Subcutaneous abdominal adipose tissue (tissue), 5 donors: Measurements from ENCODE around the gene ELAPOR2.
"Not testable (repeated sequence)": the region's sequence is repeated elsewhere in the genome, so short reads cannot be mapped to it uniquely, and the experiment has no call there.

Experiments used
- H3K27ac ChIP-seq: one replicate; pipeline ENCODE4 v1.7.0; 2013; ENCODE audit warnings: low read depth, mild to moderate bottlenecking, inconsistent platforms, low read length, moderate library complexity
- H3K27me3 ChIP-seq, 5 donors: one replicate each; pipeline ENCODE4 v1.7.0; 2013; ENCODE audit warnings: low read length in 5 of 5, inconsistent platforms in 1 of 5; ENCODE audit not compliant: control insufficient read depth in 5 of 5, insufficient read depth in 4 of 5
- H3K36me3 ChIP-seq, 5 donors: one replicate each; pipeline ENCODE4 v1.7.0; 2013; ENCODE audit warnings: low read length in 5 of 5; ENCODE audit not compliant: control insufficient read depth in 5 of 5, insufficient read depth in 5 of 5
- H3K4me1 ChIP-seq, 5 donors: one replicate each; pipeline ENCODE4 v1.7.0; 2013; ENCODE audit warnings: low read length in 5 of 5, mild to moderate bottlenecking in 3 of 5, moderate library complexity in 1 of 5; ENCODE audit not compliant: control insufficient read depth in 5 of 5, insufficient read depth in 5 of 5
- H3K4me3 ChIP-seq, 5 donors: one replicate each; pipeline ENCODE4 v1.7.0; 2013; ENCODE audit warnings: low read length in 5 of 5, low read depth in 1 of 5
- H3K9ac ChIP-seq, 5 donors: one replicate each; pipeline ENCODE4 v1.7.0; 2013; ENCODE audit warnings: low read length in 5 of 5, mild to moderate bottlenecking in 4 of 5, moderate library complexity in 3 of 5
- H3K9me3 ChIP-seq, 5 donors: one replicate each; pipeline ENCODE4 v1.7.0; 2013; ENCODE audit warnings: low read length in 5 of 5; ENCODE audit not compliant: control insufficient read depth in 5 of 5
- donor health status: healthy.
- donor health status: healthy.
- donor health status: healthy.
- donor health status: healthy.
- donor health status: healthy.

Gene ELAPOR2, protein sequence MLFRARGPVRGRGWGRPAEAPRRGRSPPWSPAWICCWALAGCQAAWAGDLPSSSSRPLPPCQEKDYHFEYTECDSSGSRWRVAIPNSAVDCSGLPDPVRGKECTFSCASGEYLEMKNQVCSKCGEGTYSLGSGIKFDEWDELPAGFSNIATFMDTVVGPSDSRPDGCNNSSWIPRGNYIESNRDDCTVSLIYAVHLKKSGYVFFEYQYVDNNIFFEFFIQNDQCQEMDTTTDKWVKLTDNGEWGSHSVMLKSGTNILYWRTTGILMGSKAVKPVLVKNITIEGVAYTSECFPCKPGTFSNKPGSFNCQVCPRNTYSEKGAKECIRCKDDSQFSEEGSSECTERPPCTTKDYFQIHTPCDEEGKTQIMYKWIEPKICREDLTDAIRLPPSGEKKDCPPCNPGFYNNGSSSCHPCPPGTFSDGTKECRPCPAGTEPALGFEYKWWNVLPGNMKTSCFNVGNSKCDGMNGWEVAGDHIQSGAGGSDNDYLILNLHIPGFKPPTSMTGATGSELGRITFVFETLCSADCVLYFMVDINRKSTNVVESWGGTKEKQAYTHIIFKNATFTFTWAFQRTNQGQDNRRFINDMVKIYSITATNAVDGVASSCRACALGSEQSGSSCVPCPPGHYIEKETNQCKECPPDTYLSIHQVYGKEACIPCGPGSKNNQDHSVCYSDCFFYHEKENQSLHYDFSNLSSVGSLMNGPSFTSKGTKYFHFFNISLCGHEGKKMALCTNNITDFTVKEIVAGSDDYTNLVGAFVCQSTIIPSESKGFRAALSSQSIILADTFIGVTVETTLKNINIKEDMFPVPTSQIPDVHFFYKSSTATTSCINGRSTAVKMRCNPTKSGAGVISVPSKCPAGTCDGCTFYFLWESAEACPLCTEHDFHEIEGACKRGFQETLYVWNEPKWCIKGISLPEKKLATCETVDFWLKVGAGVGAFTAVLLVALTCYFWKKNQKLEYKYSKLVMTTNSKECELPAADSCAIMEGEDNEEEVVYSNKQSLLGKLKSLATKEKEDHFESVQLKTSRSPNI

DNA sequence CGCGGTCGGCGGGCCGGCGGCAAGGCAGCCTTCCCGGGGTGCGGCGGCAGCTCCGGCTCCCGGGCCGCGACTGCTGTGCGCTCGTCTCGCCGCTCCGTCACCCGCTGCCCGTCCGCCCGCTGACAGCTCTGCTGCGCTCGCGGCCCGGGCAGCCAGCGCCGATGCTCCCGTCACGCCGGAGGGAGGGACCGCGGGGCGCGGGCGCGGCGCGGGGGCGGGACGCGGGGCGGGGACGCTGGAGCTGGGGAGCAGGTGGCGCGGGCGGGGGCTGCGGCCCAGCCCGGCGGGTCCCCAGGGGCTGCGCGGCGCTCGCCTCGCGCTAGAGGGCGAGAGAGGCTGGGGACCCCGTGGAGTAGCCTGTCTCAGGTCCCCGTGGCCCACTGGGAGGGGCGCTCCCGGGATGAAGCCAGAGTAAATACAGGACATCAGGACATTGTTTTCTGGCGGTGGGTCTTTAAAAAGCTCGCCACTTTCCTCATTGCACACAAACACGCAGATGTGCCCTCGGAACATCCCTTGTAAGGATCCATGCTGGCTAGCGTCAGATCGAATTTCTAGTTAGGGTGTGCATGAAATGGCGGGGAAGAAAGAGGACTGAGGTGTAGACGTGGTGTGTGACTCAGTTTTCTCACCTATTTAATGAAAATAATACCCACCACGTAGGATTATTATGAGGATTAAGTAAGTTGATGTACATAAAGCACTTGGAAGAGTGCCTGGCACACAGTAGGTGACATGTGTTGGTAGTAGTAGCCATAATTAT is at the start of gene ELAPOR2:
Gene ELAPOR2, minus strand, starts transcription at position 130 of the 763 bp plus-strand sequence. CDS start 141 bp downstream, outside the sequence.
- no peaks in the 10 kb centered on the region for H3K27me3 ChIP-seq
- no peaks in the 10 kb centered on the region for H3K9me3 ChIP-seq
- peak within 1 kb of the TSS in 4 of 5 donors; percentile 66 to 89 (median 74) for H3K9ac ChIP-seq
- H3K4me1 ChIP-seq: peaks cover 0 to 42% (median 35%) of the 10 kb centered on the region in 5 donors
- H3K36me3 ChIP-seq: no peaks in the 10 kb centered on the region
- peak within 1 kb of the TSS; percentile 33 for H3K27ac ChIP-seq
- H3K4me3 ChIP-seq: peak within 1 kb of the TSS; percentile 78 to 94 (median 84)

DNA sequence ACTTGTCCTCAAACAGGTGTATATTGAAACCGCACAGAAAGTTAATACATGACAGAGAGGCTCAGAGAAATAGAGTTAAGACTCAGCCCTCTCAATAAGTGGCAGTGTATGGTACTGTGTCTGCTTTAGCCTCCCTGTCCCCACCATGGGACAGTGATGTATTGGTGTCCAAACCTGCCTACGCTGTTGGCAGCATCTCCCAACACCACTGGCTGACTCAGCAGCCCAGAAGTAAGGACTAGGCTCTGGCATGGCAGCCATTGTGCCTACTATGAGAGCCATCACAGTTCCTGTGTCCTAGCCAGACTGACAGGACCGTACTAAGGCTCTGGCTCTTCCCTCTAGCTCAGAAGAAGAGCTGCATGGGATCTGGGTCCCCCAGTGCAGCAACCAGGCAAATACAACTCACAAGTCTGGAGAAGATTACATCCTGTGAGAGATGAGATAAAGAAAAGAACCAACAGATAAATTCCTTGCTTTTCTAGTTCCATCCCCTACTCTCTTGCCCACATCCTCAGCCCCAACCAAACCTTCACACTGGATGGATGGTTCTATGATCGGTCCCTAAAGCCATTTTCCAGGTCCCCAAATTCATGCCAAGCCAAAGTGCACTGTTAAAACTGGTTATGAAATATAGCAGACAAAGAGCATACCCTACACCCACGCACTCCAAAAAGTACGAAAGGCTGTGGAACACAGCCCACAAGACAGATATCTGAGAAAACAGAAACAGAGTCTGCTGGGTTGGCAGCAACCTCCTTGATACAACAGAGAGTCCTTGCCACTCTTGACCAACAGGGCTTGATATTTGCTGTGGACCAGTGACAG is 48.7 kb upstream of the ELAPOR2 start:
- peaks cover 0 to 5% (median 0%) of the 10 kb centered on the region in 5 donors for H3K9me3 ChIP-seq
- H3K27me3 ChIP-seq: no peaks in the 10 kb centered on the region
- H3K9ac ChIP-seq: no peak overlapping the region
- no peaks in the 10 kb centered on the region for H3K36me3 ChIP-seq
- H3K4me3 ChIP-seq: no peak overlapping the region
- no peak overlapping the region for H3K27ac ChIP-seq
- H3K4me1 ChIP-seq: peaks cover 0 to 5% (median 0%) of the 10 kb centered on the region in 5 donors

DNA sequence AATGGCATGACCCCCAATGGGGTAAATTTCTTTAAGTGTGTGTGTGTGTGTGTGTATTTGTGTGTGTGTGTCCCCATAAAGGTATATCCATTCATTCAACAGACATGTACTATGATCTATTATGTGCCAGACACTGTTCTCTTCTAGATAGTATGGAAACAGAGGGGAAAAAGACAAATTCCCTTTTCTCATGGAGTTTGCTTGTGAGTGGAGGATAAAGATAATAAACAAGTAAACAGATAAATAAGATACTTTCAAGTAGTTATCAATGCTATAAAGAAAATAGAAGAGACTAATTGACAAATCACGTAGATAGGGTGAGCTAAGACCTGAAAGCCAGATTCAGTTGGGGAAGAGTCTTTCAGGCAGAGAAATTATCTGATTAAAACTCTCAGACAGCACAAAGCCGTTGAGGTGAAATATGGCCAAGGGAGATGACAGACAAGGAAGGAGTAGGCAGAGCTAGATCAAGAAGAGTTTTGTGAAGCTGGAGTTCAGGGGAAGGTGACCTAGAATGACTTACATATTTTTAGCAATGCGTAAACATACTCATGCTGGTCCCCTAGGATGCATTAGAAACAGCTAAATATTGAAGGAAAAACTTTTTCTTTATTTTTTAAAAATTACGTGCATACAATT is 47.6 kb upstream of the ELAPOR2 start:
- Histone ChIP-seq H3K27ac (no peak overlapping the region), H3K4me1 (peaks cover 0 to 5% (median 0%) of the 10 kb centered on the region in 5 donors), H3K36me3 (no peaks in the 10 kb centered on the region), H3K9ac (no peak overlapping the region), H3K27me3 (no peaks in the 10 kb centered on the region), H3K9me3 (no peaks in the 10 kb centered on the region), H3K4me3 (no peak overlapping the region)

DNA sequence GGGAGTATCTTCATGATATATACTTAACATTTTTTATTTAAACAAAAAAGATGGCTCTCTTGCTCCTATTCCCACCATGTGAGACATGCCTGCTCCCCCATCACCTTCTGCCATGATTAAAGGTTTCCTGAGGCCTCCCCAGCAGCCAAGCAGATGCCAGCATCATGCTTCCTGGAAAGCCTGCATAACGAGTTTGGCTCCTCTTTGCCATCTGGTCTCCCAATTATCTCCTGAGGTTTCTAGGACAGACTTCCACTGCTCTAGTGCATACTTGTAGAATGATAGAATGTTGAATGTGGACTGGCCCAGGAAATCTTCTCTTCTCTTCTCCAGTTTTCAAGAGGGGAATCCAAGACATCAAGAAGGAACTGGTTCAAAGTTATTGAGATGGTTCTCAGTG is 45.9 kb upstream of the ELAPOR2 start:
- Histone ChIP-seq H3K27ac (no peak overlapping the region), H3K9me3 (no peaks in the 10 kb centered on the region)

DNA sequence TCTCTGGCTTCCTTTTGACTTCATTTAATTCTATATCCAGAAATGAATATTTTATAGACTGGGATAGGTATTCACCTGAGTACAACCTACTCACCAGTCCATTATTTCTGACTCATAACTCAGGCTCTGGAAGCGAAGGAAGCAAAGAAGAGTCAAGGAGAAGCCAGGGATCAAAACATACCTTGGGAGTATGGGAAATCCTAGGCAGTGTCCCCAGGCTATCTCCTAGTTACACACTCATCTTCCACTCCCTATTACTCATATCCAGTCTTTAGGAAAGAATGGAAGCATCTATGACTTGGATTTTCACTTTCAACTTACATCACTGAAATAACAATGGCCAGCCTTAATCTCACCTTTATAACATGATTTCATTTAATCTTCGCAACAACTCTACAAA is 40.9 kb upstream of the ELAPOR2 start:
- Histone ChIP-seq H3K36me3 (no peaks in the 10 kb centered on the region), H3K27me3 (no peaks in the 10 kb centered on the region), H3K9me3 (no peaks in the 10 kb centered on the region), H3K27ac (no peak overlapping the region), H3K4me1 (peaks cover 0 to 5% (median 0%) of the 10 kb centered on the region in 5 donors), H3K9ac (no peak overlapping the region), H3K4me3 (no peak overlapping the region)

More for the DNA sequence above, 45.9 kb upstream of the ELAPOR2 start:
- Histone ChIP-seq H3K36me3 (no peaks in the 10 kb centered on the region), H3K4me1 (peaks cover 0 to 5% (median 0%) of the 10 kb centered on the region in 5 donors), H3K4me3 (no peak overlapping the region), H3K9ac (no peak overlapping the region), H3K27me3 (no peaks in the 10 kb centered on the region)

DNA sequence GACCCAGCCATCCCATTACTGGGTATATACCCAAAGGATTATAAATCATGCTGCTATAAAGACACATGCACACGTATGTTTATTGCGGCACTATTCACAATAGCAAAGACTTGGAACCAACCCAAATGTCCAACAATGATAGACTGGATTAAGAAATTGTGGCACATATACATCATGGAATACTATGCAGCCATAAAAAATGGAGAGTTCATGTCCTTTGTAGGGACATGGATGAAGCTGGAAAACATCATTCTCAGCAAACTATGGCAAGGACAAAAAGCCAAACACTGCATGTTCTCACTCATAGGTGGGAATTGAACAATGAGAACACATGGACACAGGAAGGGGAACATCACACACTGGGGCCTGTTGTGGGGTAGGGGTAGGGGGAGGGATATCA is 37.9 kb upstream of the ELAPOR2 start:
- H3K4me3 ChIP-seq, H3K4me1 ChIP-seq, H3K27ac ChIP-seq: not testable (repeated sequence)

DNA sequence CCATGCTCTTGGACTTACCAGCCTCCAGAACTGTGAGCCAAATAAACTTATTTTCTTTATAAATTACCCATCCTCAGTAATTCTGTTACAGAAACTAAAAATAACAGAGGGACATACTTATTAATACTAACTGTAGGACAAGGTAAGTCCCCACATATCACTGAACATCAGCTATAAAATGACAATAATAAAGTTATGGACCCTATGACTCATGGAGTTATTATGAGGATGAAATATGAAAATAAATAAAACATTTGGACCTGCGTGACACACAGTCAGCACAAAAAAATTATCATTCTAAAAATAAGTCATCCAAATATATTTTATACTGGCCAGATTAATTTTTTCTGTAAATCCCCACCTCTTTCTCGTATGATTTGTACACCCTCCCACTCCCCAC is 34.9 kb upstream of the ELAPOR2 start:
- Histone ChIP-seq H3K36me3 (no peaks in the 10 kb centered on the region), H3K27me3 (no peaks in the 10 kb centered on the region), H3K9ac (no peak overlapping the region), H3K4me1 (peaks cover 0 to 8% (median 0%) of the 10 kb centered on the region in 5 donors), H3K9me3 (no peaks in the 10 kb centered on the region), H3K27ac (no peak overlapping the region), H3K4me3 (no peak overlapping the region)

More for the DNA sequence above, 37.9 kb upstream of the ELAPOR2 start:
- H3K9me3 ChIP-seq, H3K36me3 ChIP-seq, H3K27me3 ChIP-seq, H3K9ac ChIP-seq: not testable (repeated sequence)

DNA sequence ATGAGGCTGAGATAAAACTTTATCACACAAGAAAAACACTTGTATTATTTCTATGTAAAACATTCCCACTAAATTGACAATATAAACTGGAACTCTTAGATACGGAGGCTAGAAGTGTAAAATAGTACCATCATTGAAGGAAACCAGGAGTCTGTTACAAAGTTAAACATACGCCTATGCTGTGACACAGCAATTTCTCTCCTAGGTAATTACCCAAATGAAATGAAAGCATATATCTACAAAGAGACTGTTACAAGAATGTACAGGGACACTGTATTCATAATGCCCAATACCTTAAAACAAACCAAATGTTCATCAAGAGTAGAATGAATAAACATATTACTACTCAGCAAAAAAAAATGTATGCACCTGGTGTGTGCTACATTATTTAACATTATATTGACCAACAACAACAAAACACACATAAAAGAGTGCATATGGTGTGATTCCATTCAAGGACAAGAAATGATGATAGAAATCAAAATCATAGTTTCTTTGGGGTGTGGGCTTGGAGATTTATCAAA is 33.2 kb upstream of the ELAPOR2 start:
- no peak overlapping the region for H3K4me3 ChIP-seq
- no peaks in the 10 kb centered on the region for H3K27me3 ChIP-seq
- H3K4me1 ChIP-seq: peaks cover 0 to 8% (median 0%) of the 10 kb centered on the region in 5 donors
- H3K9ac ChIP-seq: no peak overlapping the region
- H3K9me3 ChIP-seq: no peaks in the 10 kb centered on the region
- no peak overlapping the region for H3K27ac ChIP-seq
- no peaks in the 10 kb centered on the region for H3K36me3 ChIP-seq
